Sigmoid colon (tissue), 7 donors: Measurements from ENCODE around the gene MYF5. TPM values are rescaled to one million over a fixed set of nuclear protein-coding genes. Genes with fewer than 3 reads are reported as not detected.

Experiments used
- DNase-seq: peaks from one replicate; pipeline ENCODE4 v3.0.0-alpha.2; 2019
- H3K27ac ChIP-seq, 4 donors: fragments of 200-600 bp; sonication (generic); one replicate each; pipeline ENCODE4 v1.5.1; 2016 to 2019; ENCODE audit warnings: mild to moderate bottlenecking in 1 of 4
- H3K27me3 ChIP-seq, 3 donors: fragments of 200-600 bp; sonication (generic); one replicate each; pipeline ENCODE4 v1.5.1; 2019; ENCODE audit warnings: mild to moderate bottlenecking in 1 of 3
- H3K36me3 ChIP-seq, 4 donors: fragments of 200-600 bp; sonication (generic); one replicate each; pipeline ENCODE4 v1.5.1; 2016 to 2019
- H3K4me1 ChIP-seq, 4 donors: fragments of 200-600 bp; sonication (generic); one replicate each; pipeline ENCODE4 v1.5.1; 2017 to 2019
- H3K4me3 ChIP-seq, 4 donors: fragments of 200-600 bp; sonication (generic); one replicate each; pipeline ENCODE4 v1.5.1; 2017 to 2019; ENCODE audit warnings: mild to moderate bottlenecking in 2 of 4, moderate library complexity in 1 of 4
- H3K9me3 ChIP-seq, 4 donors: fragments of 200-600 bp in 3 of 4; sonication (generic) in 3 of 4; one replicate each; pipeline versions ENCODE4 v1.5.1 to v1.6.1; 2013 to 2019
- EP300 ChIP-seq, 4 donors: sonication (generic); formaldehyde crosslinking; IDR thresholded peaks; one replicate each; pipeline ENCODE4 v1.6.1; 2017; ENCODE audit warnings: antibody characterized with exemption in 4 of 4
- POLR2A ChIP-seq, 2 donors: fragments of 450-650 bp; IDR thresholded peaks; one replicate each; pipeline ENCODE4 v1.6.1; 2016; ENCODE audit warnings: antibody characterized with exemption in 2 of 2, mild to moderate bottlenecking in 2 of 2, moderate library complexity in 2 of 2
- POLR2AphosphoS5 ChIP-seq, 4 donors: sonication (generic); formaldehyde crosslinking; IDR thresholded peaks; one replicate each; pipeline ENCODE4 v1.6.1; 2017; ENCODE audit warnings: antibody characterized with exemption in 4 of 4
- WGBS, 2 donors: extraction: QIAGEN DNeasy Blood & Tissue Kit; methylation state at CpG; one replicate each; pipeline ENCODE4 v1.1.7; 2013; 5-methylcytosine and 5-hydroxymethylcytosine counted together
- intact Hi-C: fragments of 100-400 bp; cut with DNase I; formaldehyde crosslinking; loops from one replicate; pipeline ENCODE4 v1.15.1; 2023
- polyA plus RNA-seq, 3 donors: library from polyadenylated mRNA; stranded (reverse); fragments of 200-250 nt; gene quantifications; one replicate each; pipeline ENCODE4 v1.2.3, GENCODE V29; 2013
- total RNA-seq, 4 donors: library from RNA; depleted of rRNA; stranded (reverse); fragments of >200 nt; gene quantifications; one replicate each; pipeline ENCODE4 v1.1.0, GENCODE V29; 2016
- TF ChIP-seq, protein P1 (sequence below), 4 experiments: fragments of 450-650 bp in 3 of 4; fragments of 200-600 bp in 1 of 4; IDR thresholded peaks; one replicate each; pipeline ENCODE4 v1.5.1; 2016 to 2019; ENCODE audit warnings: antibody characterized with exemption in 4 of 4, mild to moderate bottlenecking in 3 of 4, moderate library complexity in 2 of 4
- donor health status: healthy with polysubstance abuse.
- donor health status: Bipolar disorder and iron deficiency.
- donor health status: healthy.

MYF5 gene
- total and polyA plus RNA-seq, 7 donors: not detected

DNA sequence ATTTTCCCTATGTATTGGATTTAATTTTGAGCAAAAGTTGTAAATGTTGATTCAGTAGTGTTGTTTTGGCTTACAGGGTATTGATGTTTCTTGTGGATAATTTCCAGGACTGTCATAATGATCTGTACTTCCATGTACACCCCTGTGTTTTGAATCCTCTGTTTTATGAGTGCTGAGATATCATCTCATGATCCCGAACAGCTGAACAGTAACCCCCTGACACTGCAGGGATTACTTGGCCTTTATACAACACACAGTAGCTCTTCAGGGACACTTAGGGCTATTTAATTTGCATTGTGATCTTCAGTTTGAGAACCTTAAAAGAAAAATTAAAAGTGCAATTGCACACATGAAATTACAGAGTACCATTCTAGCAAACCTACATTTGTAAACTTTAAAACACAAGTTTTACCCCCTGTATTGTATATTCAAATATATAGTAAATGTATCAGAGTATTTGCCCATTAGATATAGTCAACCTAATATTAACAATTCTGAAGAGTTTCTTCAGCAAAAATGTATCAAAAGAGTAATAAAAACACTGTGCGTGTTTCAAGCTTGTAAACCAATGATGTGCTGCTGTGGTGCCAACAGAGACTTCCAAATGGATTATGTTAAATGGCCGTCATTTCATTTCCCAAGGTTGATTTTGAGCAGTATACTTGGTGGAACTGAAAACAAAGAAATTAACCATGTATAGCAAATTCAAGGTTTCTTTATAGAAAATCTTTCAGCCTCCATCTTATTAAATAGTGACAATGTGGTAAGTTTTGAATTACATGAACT lies 37.2 kb upstream of the MYF5 start:
- TF ChIP-seq, protein P1, sequence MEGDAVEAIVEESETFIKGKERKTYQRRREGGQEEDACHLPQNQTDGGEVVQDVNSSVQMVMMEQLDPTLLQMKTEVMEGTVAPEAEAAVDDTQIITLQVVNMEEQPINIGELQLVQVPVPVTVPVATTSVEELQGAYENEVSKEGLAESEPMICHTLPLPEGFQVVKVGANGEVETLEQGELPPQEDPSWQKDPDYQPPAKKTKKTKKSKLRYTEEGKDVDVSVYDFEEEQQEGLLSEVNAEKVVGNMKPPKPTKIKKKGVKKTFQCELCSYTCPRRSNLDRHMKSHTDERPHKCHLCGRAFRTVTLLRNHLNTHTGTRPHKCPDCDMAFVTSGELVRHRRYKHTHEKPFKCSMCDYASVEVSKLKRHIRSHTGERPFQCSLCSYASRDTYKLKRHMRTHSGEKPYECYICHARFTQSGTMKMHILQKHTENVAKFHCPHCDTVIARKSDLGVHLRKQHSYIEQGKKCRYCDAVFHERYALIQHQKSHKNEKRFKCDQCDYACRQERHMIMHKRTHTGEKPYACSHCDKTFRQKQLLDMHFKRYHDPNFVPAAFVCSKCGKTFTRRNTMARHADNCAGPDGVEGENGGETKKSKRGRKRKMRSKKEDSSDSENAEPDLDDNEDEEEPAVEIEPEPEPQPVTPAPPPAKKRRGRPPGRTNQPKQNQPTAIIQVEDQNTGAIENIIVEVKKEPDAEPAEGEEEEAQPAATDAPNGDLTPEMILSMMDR (IDR thresholded peaks at IDR 0.05): no peak
- no peak for TF ChIP-seq POLR2AphosphoS5 (IDR thresholded peaks at IDR 0.05)
- Histone ChIP-seq H3K4me3 (no peak overlapping the region), H3K27ac (no peak overlapping the region), H3K4me1 (no peaks in the 10 kb centered on the region), H3K9me3 (no peaks in the 10 kb centered on the region), H3K36me3 (no peaks in the 10 kb centered on the region), H3K27me3 (no peaks in the 10 kb centered on the region)
- 70 to 84% methylated on average over 3 of the region's 3 CpGs for WGBS, 2 donors
- intact Hi-C loops: no loop called here
- no peak for DNase-seq

DNA sequence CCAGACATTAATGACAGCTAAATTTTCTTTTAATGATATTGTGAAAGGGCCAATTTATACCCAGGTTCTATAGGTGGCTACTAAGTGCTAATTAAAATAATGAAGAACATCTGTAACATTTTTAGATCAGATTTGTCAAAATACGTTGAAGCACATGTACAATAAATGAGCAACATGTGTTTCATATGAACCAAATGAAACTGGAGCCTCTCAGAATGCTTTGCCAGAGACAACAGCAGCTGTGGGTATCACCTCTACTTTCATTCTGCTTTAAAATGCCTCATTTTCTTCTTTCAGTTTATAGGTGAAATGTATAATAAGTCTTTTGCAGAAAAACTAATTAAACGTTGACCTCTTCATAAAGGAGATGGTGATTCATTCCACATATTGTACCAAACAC lies 35.4 kb upstream of the MYF5 start:
- Histone ChIP-seq H3K36me3 (no peaks in the 10 kb centered on the region), H3K27ac (no peak overlapping the region), H3K27me3 (no peaks in the 10 kb centered on the region), H3K4me3 (no peak overlapping the region), H3K9me3 (no peaks in the 10 kb centered on the region), H3K4me1 (no peaks in the 10 kb centered on the region)
- no peak for TF ChIP-seq EP300 (IDR thresholded peaks at IDR 0.05)
- TF ChIP-seq POLR2A (IDR thresholded peaks at IDR 0.05): no peak
- no peak for TF ChIP-seq POLR2AphosphoS5 (IDR thresholded peaks at IDR 0.05)
- TF ChIP-seq, protein P1 (IDR thresholded peaks at IDR 0.05): no peak
- intact Hi-C loops: no loop called here
- 59 to 80% methylated on average over 2 of the region's 2 CpGs for WGBS, 2 donors
- DNase-seq: no peak

DNA sequence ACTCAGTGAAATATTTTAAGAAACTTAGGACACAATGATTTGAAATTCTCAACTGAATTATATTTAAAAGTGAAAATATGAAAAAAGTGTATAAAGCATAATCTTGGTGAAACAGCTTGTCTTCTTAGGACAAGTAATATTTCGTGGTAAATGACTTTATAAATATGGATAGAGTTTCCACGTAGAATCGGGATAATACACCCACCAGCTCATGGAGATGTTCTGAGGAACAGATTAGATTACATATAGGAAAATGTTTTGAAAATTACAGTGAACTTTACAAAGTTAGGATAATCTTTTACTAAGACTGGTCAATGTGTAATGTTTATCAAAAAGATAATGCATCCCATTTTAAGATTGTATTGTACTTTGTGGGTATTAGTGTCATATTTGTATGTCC lies 34.9 kb upstream of the MYF5 start:
- Histone ChIP-seq H3K9me3 (no peaks in the 10 kb centered on the region), H3K4me3 (no peak overlapping the region), H3K4me1 (no peaks in the 10 kb centered on the region), H3K27ac (no peak overlapping the region), H3K27me3 (no peaks in the 10 kb centered on the region), H3K36me3 (no peaks in the 10 kb centered on the region)
- intact Hi-C loops: no loop called here
- WGBS, 2 donors: 76 to 87% methylated on average over 3 of the region's 3 CpGs
- TF ChIP-seq EP300 (IDR thresholded peaks at IDR 0.05): no peak
- no peak for TF ChIP-seq POLR2AphosphoS5 (IDR thresholded peaks at IDR 0.05)
- TF ChIP-seq POLR2A (IDR thresholded peaks at IDR 0.05): no peak
- TF ChIP-seq, protein P1 (IDR thresholded peaks at IDR 0.05): no peak
- DNase-seq: no peak

DNA sequence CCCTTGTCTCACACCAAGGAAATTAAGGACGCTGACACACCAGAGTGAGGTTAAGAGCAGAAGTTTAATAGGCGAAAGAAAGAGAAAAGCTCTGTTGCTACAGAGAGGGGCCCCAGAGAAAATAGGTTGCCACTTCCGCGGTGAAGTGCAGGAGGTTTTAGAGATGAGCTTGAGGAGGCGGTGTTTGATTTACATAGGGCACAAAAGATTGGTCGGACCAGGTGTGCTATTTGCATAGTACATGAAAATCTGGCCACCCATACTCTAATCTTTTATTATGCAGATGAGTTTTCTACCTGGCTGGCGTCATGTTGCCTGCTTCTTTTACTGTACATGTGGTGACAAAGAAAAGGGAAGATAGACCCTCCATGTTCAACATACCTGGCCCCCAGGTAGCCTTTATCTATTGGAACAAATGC lies 32.6 kb upstream of the MYF5 start:
- Histone ChIP-seq H3K4me1 (no peaks in the 10 kb centered on the region), H3K27ac (no peak overlapping the region), H3K36me3 (no peaks in the 10 kb centered on the region), H3K4me3 (no peak overlapping the region), H3K9me3 (peaks cover 0 to 2% (median 0%) of the 10 kb centered on the region in 4 donors), H3K27me3 (no peaks in the 10 kb centered on the region)
- 30 to 39% methylated on average over 7 of the region's 7 CpGs for WGBS, 2 donors
- TF ChIP-seq POLR2AphosphoS5 (IDR thresholded peaks at IDR 0.05): no peak
- no peak for TF ChIP-seq POLR2A (IDR thresholded peaks at IDR 0.05)
- TF ChIP-seq, protein P1 (IDR thresholded peaks at IDR 0.05): no peak
- no peak for TF ChIP-seq EP300 (IDR thresholded peaks at IDR 0.05)
- intact Hi-C loops: no loop called here
- no peak for DNase-seq

DNA sequence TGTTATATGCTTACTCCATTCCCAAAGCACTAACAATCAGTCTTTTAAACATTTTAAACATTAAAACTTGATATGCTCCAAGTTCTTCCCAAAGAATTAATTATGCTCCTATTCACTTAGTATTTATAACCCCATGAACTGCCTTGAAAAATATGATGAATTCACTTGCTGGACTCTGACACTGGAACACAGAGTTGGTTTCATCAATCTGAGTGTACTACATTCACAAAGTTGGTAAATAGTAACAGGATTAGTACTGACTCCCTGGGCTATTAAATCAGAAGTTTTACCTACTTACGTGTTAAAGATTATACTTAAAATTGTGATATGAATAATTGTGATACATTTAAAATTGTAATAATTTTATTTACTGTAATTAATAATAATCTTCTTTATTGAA lies 26.6 kb upstream of the MYF5 start:
- no peak for DNase-seq
- no peaks in the 10 kb centered on the region for H3K4me1 ChIP-seq
- H3K27ac ChIP-seq: no peak overlapping the region
- peaks cover 0 to 2% (median 0%) of the 10 kb centered on the region in 4 donors for H3K9me3 ChIP-seq
- H3K36me3 ChIP-seq: no peaks in the 10 kb centered on the region
- intact Hi-C loops: no loop called here
- no peak overlapping the region for H3K4me3 ChIP-seq
- WGBS, 2 donors: 80 to 88% methylated on average over 1 of the region's 1 CpG
- no peaks in the 10 kb centered on the region for H3K27me3 ChIP-seq
- TF ChIP-seq POLR2AphosphoS5 (IDR thresholded peaks at IDR 0.05): no peak
- TF ChIP-seq, protein P1 (IDR thresholded peaks at IDR 0.05): no peak
- TF ChIP-seq POLR2A (IDR thresholded peaks at IDR 0.05): no peak
- no peak for TF ChIP-seq EP300 (IDR thresholded peaks at IDR 0.05)
